ENCODE results near the gene ABCG1. TPM values are rescaled to one million over a fixed set of nuclear protein-coding genes. Genes with fewer than 3 reads are reported as not detected.

ABCG1 gene
- total RNA-seq, 3 donors from 2014 or later: 10.6 to 26.2 (median 23.7) TPM

DNA sequence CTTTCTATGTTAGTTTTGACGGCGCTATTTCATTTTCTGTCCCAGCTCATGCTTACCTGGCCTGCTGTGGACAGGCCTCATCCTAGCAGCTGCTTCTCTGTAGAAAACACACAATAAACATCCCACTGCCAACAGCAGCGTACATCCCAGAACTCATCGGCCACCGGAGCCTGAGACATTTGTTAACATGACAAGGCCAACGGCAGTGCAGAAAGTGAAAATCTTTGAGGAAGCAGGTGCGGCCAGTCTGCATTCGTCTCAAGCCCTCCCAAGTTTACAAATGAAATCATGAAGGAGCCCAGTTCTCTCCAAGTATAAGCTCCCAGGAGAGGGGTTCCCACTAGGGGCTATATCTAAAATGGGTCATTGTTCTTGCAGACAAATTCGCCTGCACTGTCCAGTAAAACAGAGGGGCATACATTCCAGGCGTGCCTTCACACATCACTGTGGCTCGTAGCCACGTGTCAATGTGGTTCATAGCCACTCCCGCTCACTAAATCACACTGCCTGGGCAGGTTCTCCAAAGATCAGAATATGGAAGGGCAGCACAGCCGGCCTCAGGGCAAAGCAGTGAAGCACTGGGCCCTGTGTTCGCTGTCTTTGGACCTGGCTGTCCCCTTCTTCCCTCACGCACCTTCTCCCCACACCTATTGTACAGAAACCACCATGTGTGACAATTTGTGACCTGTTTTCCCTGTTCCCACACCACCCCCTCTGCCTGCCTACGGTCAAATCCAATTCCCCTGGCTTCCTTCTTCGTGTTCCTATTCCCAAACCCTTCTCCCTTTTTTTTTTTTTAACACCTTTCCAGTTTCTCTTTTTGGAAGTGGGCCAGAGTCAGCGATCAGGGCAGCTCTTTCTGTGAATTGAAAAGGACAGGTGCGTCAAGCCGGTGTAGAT is 27.0 kb upstream of the ABCG1 start:
- Histone ChIP-seq H3K9me3 (no peaks in the 10 kb centered on the region), H3K4me1 (no peaks in the 10 kb centered on the region), H3K4me3 (no peak overlapping the region), H3K36me3 (no peaks in the 10 kb centered on the region), H3K27ac (no peak overlapping the region), H3K27me3 (no peaks in the 10 kb centered on the region)
- intact Hi-C loops (cut with DNase I; ENCODE audit: low total_unique reads): no loop called here
- TF ChIP-seq, protein P1, sequence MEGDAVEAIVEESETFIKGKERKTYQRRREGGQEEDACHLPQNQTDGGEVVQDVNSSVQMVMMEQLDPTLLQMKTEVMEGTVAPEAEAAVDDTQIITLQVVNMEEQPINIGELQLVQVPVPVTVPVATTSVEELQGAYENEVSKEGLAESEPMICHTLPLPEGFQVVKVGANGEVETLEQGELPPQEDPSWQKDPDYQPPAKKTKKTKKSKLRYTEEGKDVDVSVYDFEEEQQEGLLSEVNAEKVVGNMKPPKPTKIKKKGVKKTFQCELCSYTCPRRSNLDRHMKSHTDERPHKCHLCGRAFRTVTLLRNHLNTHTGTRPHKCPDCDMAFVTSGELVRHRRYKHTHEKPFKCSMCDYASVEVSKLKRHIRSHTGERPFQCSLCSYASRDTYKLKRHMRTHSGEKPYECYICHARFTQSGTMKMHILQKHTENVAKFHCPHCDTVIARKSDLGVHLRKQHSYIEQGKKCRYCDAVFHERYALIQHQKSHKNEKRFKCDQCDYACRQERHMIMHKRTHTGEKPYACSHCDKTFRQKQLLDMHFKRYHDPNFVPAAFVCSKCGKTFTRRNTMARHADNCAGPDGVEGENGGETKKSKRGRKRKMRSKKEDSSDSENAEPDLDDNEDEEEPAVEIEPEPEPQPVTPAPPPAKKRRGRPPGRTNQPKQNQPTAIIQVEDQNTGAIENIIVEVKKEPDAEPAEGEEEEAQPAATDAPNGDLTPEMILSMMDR (IDR thresholded peaks at IDR 0.05): no peak
- TF ChIP-seq POLR2A (IDR thresholded peaks at IDR 0.05) (no peak), POLR2AphosphoS5 (IDR thresholded peaks at IDR 0.05) (no peak)
- DNase-seq (ENCODE audit: low spot score in 2 of 2): peak in 1 of 2 donors; percentile 17

DNA sequence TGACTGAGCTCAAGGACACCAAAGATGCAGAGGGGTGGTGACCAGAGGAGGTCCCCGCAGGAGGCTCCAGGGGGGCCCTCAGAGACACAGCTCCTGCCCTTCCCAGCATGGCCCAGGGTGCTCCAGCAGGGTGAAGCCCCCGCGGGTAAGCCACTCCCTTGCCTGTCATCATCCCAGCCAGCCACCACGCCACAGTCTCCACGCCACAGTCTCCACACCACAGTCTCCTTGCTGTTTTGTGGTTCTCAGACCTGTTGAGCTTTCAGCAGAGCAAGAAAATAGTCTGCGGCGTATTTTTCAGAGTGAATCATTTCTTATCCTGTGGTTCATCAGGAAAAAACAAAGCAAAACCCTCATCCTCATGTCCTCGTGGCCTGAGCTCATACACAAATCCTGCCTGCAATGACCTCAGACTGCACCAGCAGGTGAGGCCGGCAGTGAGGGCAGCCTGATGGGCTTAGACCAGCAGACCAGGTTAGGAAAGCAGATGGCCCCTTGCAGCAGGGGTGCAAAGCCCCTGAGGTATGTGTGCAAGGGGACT is 25.7 kb upstream of the ABCG1 start:
- no peaks in the 10 kb centered on the region for H3K9me3 ChIP-seq
- H3K36me3 ChIP-seq: no peaks in the 10 kb centered on the region
- H3K27ac ChIP-seq: no peak overlapping the region
- peak in 1 of 2 donors; percentile 14 for DNase-seq (ENCODE audit: low spot score in 2 of 2)
- H3K4me1 ChIP-seq: no peaks in the 10 kb centered on the region
- no peaks in the 10 kb centered on the region for H3K27me3 ChIP-seq
- no peak overlapping the region for H3K4me3 ChIP-seq
- TF ChIP-seq, protein P1 (IDR thresholded peaks at IDR 0.05): no peak
- TF ChIP-seq POLR2AphosphoS5 (IDR thresholded peaks at IDR 0.05) (no peak), POLR2A (IDR thresholded peaks at IDR 0.05) (no peak)
- intact Hi-C loops (cut with DNase I; ENCODE audit: low total_unique reads): no loop called here

GRCh38 chr21:42193721-42194120 is 25.2 kb upstream of the ABCG1 start:
- H3K36me3 ChIP-seq: no peaks in the 10 kb centered on the region
- intact Hi-C loops (cut with DNase I; ENCODE audit: low total_unique reads): no loop called here
- DNase-seq (ENCODE audit: low spot score in 2 of 2): peak in 1 of 2 donors; percentile 14
- H3K4me3 ChIP-seq: no peak overlapping the region
- no peaks in the 10 kb centered on the region for H3K9me3 ChIP-seq
- H3K27ac ChIP-seq: no peak overlapping the region
- H3K4me1 ChIP-seq: no peaks in the 10 kb centered on the region
- H3K27me3 ChIP-seq: no peaks in the 10 kb centered on the region
- TF ChIP-seq, protein P1 (IDR thresholded peaks at IDR 0.05): no peak
- TF ChIP-seq POLR2A (IDR thresholded peaks at IDR 0.05) (no peak), POLR2AphosphoS5 (IDR thresholded peaks at IDR 0.05) (no peak)

DNA sequence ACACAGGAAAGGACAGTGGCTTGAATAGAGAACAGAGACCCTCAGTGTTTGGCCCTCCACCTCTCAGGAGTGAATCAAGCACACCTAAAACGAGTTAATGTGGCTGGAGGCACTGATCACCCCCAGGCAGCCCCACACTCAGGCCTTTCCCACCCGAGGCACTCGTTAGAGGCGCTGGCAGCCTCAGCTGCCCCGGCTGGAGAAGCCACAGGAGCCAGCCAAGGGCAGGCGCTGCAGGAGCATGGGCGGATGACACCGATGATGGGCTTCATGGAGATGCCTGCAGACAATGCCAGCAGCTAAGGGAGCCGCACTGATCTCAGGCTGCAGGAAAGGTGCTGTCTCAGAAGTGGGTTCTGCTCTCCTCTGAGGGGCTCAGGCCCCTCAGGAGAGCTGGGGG is 24.1 kb upstream of the ABCG1 start:
- peak in 1 of 2 donors; percentile 5 for DNase-seq (ENCODE audit: low spot score in 2 of 2)
- Histone ChIP-seq H3K9me3 (no peaks in the 10 kb centered on the region), H3K4me1 (peaks cover 4 to 8% of the 10 kb centered on the region in 2 donors), H3K36me3 (no peaks in the 10 kb centered on the region), H3K4me3 (no peak overlapping the region), H3K27ac (no peak overlapping the region), H3K27me3 (no peaks in the 10 kb centered on the region)
- intact Hi-C loops (cut with DNase I; ENCODE audit: low total_unique reads): no loop called here
- TF ChIP-seq POLR2AphosphoS5 (IDR thresholded peaks at IDR 0.05) (no peak), POLR2A (IDR thresholded peaks at IDR 0.05) (no peak)
- TF ChIP-seq, protein P1 (IDR thresholded peaks at IDR 0.05): no peak
